Measurements from ENCODE around the gene MRM2. TPM values are rescaled to one million over a fixed set of nuclear protein-coding genes. Genes with fewer than 3 reads are reported as not detected.

The MRM2 gene
- total RNA-seq, 1 donor = 21.4 TPM

DNA sequence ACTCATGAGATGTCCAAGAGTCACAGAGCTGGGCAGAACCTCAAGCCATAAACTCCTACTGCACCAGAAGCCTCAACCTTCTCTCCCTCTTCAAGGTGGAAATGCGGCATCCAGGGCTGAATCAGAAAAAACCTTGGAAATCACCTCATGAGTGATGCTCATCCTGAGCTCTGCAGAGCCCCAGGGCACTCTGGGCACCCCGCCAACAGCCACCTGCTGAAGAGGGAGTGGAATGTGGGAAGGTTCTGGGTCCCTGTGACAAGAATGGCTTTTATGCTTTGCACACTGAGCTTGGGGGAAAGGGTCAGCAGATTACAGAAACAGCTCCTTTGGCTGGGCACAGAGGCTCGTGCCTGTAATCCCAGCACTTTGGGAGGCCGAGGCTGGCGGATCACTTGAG, 18.8 kb upstream of the MRM2 start:
- Histone ChIP-seq H3K4me3 (ENCODE audit: insufficient read depth, low read length) (no peak overlapping the region), H3K4me1 (ENCODE audit: insufficient read depth, low read length) (no peaks in the 10 kb centered on the region), H2AFZ (ENCODE audit: low read length) (no peak overlapping the region), H3K36me3 (ENCODE audit: insufficient read depth, low read length) (peaks cover 22% of the 10 kb centered on the region), H3K4me2 (ENCODE audit: insufficient read depth, low read length) (no peak overlapping the region), H3K27me3 (ENCODE audit: insufficient read depth, low read length) (no peaks in the 10 kb centered on the region), H3K9me3 (ENCODE audit: low read depth, low read length) (no peaks in the 10 kb centered on the region), H4K20me1 (ENCODE audit: insufficient read depth, low read length) (no peaks in the 10 kb centered on the region), H3K27ac (ENCODE audit: low read depth, low read length) (no peak overlapping the region), H3K79me2 (ENCODE audit: insufficient read depth, low read length) (peaks cover 5% of the 10 kb centered on the region)
- TF ChIP-seq, protein P1, sequence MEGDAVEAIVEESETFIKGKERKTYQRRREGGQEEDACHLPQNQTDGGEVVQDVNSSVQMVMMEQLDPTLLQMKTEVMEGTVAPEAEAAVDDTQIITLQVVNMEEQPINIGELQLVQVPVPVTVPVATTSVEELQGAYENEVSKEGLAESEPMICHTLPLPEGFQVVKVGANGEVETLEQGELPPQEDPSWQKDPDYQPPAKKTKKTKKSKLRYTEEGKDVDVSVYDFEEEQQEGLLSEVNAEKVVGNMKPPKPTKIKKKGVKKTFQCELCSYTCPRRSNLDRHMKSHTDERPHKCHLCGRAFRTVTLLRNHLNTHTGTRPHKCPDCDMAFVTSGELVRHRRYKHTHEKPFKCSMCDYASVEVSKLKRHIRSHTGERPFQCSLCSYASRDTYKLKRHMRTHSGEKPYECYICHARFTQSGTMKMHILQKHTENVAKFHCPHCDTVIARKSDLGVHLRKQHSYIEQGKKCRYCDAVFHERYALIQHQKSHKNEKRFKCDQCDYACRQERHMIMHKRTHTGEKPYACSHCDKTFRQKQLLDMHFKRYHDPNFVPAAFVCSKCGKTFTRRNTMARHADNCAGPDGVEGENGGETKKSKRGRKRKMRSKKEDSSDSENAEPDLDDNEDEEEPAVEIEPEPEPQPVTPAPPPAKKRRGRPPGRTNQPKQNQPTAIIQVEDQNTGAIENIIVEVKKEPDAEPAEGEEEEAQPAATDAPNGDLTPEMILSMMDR (IDR thresholded peaks at IDR 0.05; ENCODE audit: extremely low read depth, low read depth, low read length) = no peak
- DNase-seq (ENCODE audit: insufficient read length, low spot score, missing footprints) = peak; percentile 76

- H3K36me3 ChIP-seq (ENCODE audit: insufficient read depth, low read length) = peaks cover 21% of the 10 kb centered on the region
- TF ChIP-seq, protein P1 (IDR thresholded peaks at IDR 0.05; ENCODE audit: extremely low read depth, low read depth, low read length) = no peak
- no peaks in the 10 kb centered on the region for H3K27me3 ChIP-seq (ENCODE audit: insufficient read depth, low read length)
- H4K20me1 ChIP-seq (ENCODE audit: insufficient read depth, low read length) = no peaks in the 10 kb centered on the region
- DNase-seq (ENCODE audit: insufficient read length, low spot score, missing footprints) = no peak
- no peak overlapping the region for H2AFZ ChIP-seq (ENCODE audit: low read length)
- H3K4me3 ChIP-seq (ENCODE audit: insufficient read depth, low read length) = no peak overlapping the region
- H3K9me3 ChIP-seq (ENCODE audit: low read depth, low read length) = no peaks in the 10 kb centered on the region
- H3K4me2 ChIP-seq (ENCODE audit: insufficient read depth, low read length) = no peak overlapping the region
- H3K79me2 ChIP-seq (ENCODE audit: insufficient read depth, low read length) = peaks cover 5% of the 10 kb centered on the region
- H3K4me1 ChIP-seq (ENCODE audit: insufficient read depth, low read length) = no peaks in the 10 kb centered on the region
- H3K27ac ChIP-seq (ENCODE audit: low read depth, low read length) = no peak overlapping the region
Observed at GRCh38 chr7:2259480-2259879, 17.5 kb upstream of the MRM2 start.

- DNase-seq (ENCODE audit: insufficient read length, low spot score, missing footprints) = no peak
- no peak overlapping the region for H3K4me2 ChIP-seq (ENCODE audit: insufficient read depth, low read length)
- peaks cover 15% of the 10 kb centered on the region for H3K36me3 ChIP-seq (ENCODE audit: insufficient read depth, low read length)
- H3K27ac ChIP-seq (ENCODE audit: low read depth, low read length) = no peak overlapping the region
- no peaks in the 10 kb centered on the region for H3K4me1 ChIP-seq (ENCODE audit: insufficient read depth, low read length)
- TF ChIP-seq, protein P1 (IDR thresholded peaks at IDR 0.05; ENCODE audit: extremely low read depth, low read depth, low read length) = no peak
- no peaks in the 10 kb centered on the region for H3K27me3 ChIP-seq (ENCODE audit: insufficient read depth, low read length)
- H3K9me3 ChIP-seq (ENCODE audit: low read depth, low read length) = no peaks in the 10 kb centered on the region
- peaks cover 5% of the 10 kb centered on the region for H3K79me2 ChIP-seq (ENCODE audit: insufficient read depth, low read length)
- no peak overlapping the region for H3K4me3 ChIP-seq (ENCODE audit: insufficient read depth, low read length)
- H4K20me1 ChIP-seq (ENCODE audit: insufficient read depth, low read length) = no peaks in the 10 kb centered on the region
- no peak overlapping the region for H2AFZ ChIP-seq (ENCODE audit: low read length)
Observed at GRCh38 chr7:2258661-2259365, 16.8 kb upstream of the MRM2 start.

GRCh38 chr7:2257651-2258050, 15.6 kb upstream of the MRM2 start:
- no peak overlapping the region for H2AFZ ChIP-seq (ENCODE audit: low read length)
- H3K27me3 ChIP-seq (ENCODE audit: insufficient read depth, low read length) = no peaks in the 10 kb centered on the region
- peaks cover 5% of the 10 kb centered on the region for H3K79me2 ChIP-seq (ENCODE audit: insufficient read depth, low read length)
- no peaks in the 10 kb centered on the region for H3K9me3 ChIP-seq (ENCODE audit: low read depth, low read length)
- no peaks in the 10 kb centered on the region for H4K20me1 ChIP-seq (ENCODE audit: insufficient read depth, low read length)
- no peak overlapping the region for H3K4me2 ChIP-seq (ENCODE audit: insufficient read depth, low read length)
- H3K27ac ChIP-seq (ENCODE audit: low read depth, low read length) = no peak overlapping the region
- H3K36me3 ChIP-seq (ENCODE audit: insufficient read depth, low read length) = peaks cover 10% of the 10 kb centered on the region
- no peak overlapping the region for H3K4me3 ChIP-seq (ENCODE audit: insufficient read depth, low read length)
- no peak for DNase-seq (ENCODE audit: insufficient read length, low spot score, missing footprints)
- TF ChIP-seq, protein P1 (IDR thresholded peaks at IDR 0.05; ENCODE audit: extremely low read depth, low read depth, low read length) = no peak
- H3K4me1 ChIP-seq (ENCODE audit: insufficient read depth, low read length) = no peaks in the 10 kb centered on the region
